Caki2 (cell line): Measurements from ENCODE around the gene PROC. TPM values are rescaled to one million over a fixed set of nuclear protein-coding genes. Genes with fewer than 3 reads are reported as not detected.

Experiments
- DNase-seq: peaks from one replicate; pipeline ENCODE4 v3.0.0-alpha.2; 2015; ENCODE audit warnings: low read depth
- in situ Hi-C: cut with HindIII; loops from 2 replicates; pipeline ENCODE4 v1.10.0; 2016; ENCODE audit warnings: low sequenced_read_pairs, low pct_unique_long_range_greater_than_20kb, mixed read lengths
- total RNA-seq: library from RNA; depleted of rRNA; stranded (reverse); fragments of >200 nt; shearing (Covaris generic); gene quantifications from 2 replicates; pipeline ENCODE4 v1.2.3, GENCODE V29; 2014; ENCODE audit warnings: low replicate concordance; rRNA removed

The PROC gene
- total RNA-seq = 0.44 and 1.7 TPM in 2 replicates

GRCh38 chr2:127418300-127419111 is at the start of gene PROC:
PROC (plus strand) TSS chr2:127418427; CDS start chr2:127419943, 1,516 bp downstream.
- DNase-seq = no peak
- in situ Hi-C loops = no loop called here

- in situ Hi-C loops = no loop called here
- DNase-seq = no peak
Observed at GRCh38 chr2:127370010-127370409, 48.2 kb upstream of the PROC start.

GRCh38 chr2:127371037-127371436 is 47.2 kb upstream of the PROC start:
- DNase-seq = peak; percentile 14
- in situ Hi-C loops = no loop called here

- in situ Hi-C loops = no loop called here
- no peak for DNase-seq
Observed at GRCh38 chr2:127373362-127374083, 44.7 kb upstream of the PROC start.

- in situ Hi-C loops = no loop called here
- DNase-seq = no peak
Observed at GRCh38 chr2:127376257-127376656, 42.0 kb upstream of the PROC start.

GRCh38 chr2:127377262-127377661 is 41.0 kb upstream of the PROC start:
- DNase-seq = no peak
- in situ Hi-C loops = no loop called here

GRCh38 chr2:127378720-127379119 is 39.5 kb upstream of the PROC start:
- no peak for DNase-seq
- in situ Hi-C loops = no loop called here

- in situ Hi-C loops = no loop called here
- DNase-seq = no peak
Observed at GRCh38 chr2:127379712-127380355, 38.4 kb upstream of the PROC start.

GRCh38 chr2:127381762-127382161 is 36.5 kb upstream of the PROC start:
- in situ Hi-C loops = no loop called here
- DNase-seq = no peak

GRCh38 chr2:127382831-127383230 is 35.4 kb upstream of the PROC start:
- in situ Hi-C loops = no loop called here
- no peak for DNase-seq

- no peak for DNase-seq
- in situ Hi-C loops = no loop called here
Observed at GRCh38 chr2:127384529-127384928, 33.7 kb upstream of the PROC start.

GRCh38 chr2:127386246-127386645 is 32.0 kb upstream of the PROC start:
- DNase-seq = no peak
- in situ Hi-C loops = no loop called here

- in situ Hi-C loops = no loop called here
Observed at GRCh38 chr2:127386764-127387654, 31.2 kb upstream of the PROC start.

GRCh38 chr2:127387655-127388422 is 30.4 kb upstream of the PROC start, which contains the start of gene MAP3K2:
MAP3K2 (minus strand) TSS chr2:127387975; CDS start chr2:127343129, 44,846 bp downstream.
- in situ Hi-C loops = no loop called here
- DNase-seq = peak; percentile 89

More at GRCh38 chr2:127386764-127387654, 31.2 kb upstream of the PROC start:
- peak; percentile 89 for DNase-seq

GRCh38 chr2:127388423-127389164 is 29.6 kb upstream of the PROC start:
- no peak for DNase-seq
- in situ Hi-C loops = no loop called here

- in situ Hi-C loops = no loop called here
- no peak for DNase-seq
Observed at GRCh38 chr2:127389778-127390435, 28.3 kb upstream of the PROC start.
